HAP-1 (cell line): ENCODE data around the gene FGF6.
"Not testable (repeated sequence)": the region's sequence is repeated elsewhere in the genome, so short reads cannot be mapped to it uniquely, and the experiment has no call there.

ENCODE experiments used
- DNase-seq, 2 experiments: peaks; one replicate each; pipeline ENCODE4 v3.0.0-alpha.2; 2016 to 2020; ENCODE audit warnings: low spot score in 2 of 2
- H3K27me3 ChIP-seq: fragments of 250-450 bp; sonication (Bioruptor Pico); 2 replicates; pipeline ENCODE4 v1.5.1; 2020; ENCODE audit warnings: low read depth, mild to moderate bottlenecking, moderate library complexity
- H3K36me3 ChIP-seq: fragments of 250-450 bp; sonication (Bioruptor Pico); replicated peaks from 2 replicates; pipeline ENCODE4 v1.5.1; 2020; ENCODE audit warnings: mild to moderate bottlenecking
- H3K4me1 ChIP-seq: fragments of 250-450 bp; sonication (Bioruptor Pico); 2 replicates; pipeline ENCODE4 v1.5.1; 2020; ENCODE audit warnings: mild to moderate bottlenecking
- H3K4me3 ChIP-seq: fragments of 250-450 bp; sonication (Bioruptor Pico); 2 replicates; pipeline ENCODE4 v1.5.1; 2020; ENCODE audit warnings: mild to moderate bottlenecking, moderate library complexity
- H3K9me3 ChIP-seq: fragments of 250-450 bp; sonication (Bioruptor Pico); 2 replicates; pipeline ENCODE4 v1.5.1; 2020; ENCODE audit warnings: mild to moderate bottlenecking, moderate library complexity
- in situ Hi-C: fragments of 300-500 bp; cut with MboI; formaldehyde crosslinking; loops from 3 replicates; pipeline ENCODE4 v1.14.3; 2020; ENCODE audit warnings: low sequenced_read_pairs, inconsistent platforms, mixed read lengths

FGF6 gene

DNA sequence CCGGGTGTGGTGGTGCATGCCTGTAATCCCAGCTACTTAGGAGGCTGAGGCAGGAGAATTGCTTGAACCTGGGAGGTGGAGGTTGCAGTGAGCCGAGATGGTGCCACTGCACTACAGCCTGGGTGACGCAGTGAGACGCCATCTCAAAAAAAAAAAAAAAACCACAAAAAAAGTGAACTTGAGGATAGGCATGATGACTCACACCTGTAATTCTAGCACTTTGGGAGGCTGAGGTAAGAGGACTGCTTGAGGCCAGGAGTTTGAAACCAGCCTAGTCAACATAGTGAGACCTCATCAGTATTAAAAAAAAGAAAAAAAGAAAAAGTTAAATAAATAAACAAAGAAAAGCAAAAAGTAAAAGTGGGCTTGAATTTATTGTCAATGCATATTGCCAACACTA is 10.2 kb upstream of the FGF6 start:
- in situ Hi-C loops, H3K36me3 ChIP-seq, H3K4me3 ChIP-seq, DNase-seq, H3K27me3 ChIP-seq, H3K9me3 ChIP-seq, H3K4me1 ChIP-seq: not testable (repeated sequence)

DNA sequence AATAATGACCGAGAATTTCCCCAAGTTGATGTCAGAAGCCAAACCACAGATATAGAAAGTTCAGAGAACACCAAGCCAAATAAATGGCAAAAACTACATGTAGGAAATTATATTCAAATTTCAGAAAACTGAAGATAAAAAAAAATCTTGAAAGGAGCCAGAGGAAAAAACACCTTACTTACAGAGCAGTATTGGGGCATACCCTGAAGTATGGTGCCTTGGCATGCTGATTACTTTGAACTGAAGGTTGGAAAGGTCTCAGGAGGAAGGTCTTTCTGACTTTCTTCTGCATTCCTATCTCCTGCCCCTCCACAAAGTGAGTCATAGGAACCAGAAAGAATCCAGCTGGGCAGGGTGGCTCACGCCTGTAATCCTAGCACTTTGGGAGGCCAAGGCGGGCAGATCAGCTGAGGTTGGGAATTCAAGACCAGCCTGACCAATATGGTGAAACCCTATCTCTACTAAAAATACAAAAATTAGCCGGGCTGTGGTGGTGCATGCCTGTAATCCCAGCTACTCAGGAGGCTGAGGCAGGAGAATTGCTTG is 8.8 kb upstream of the FGF6 start:
- Histone ChIP-seq H3K27me3 (no peaks in the 10 kb centered on the region; the same call in 1 of the 2 replicates), H3K4me3 (no peak overlapping the region), H3K4me1 (no peaks in the 10 kb centered on the region), H3K36me3 (no peaks in the 10 kb centered on the region), H3K9me3 (no peaks in the 10 kb centered on the region)
- DNase-seq, result no peak
- in situ Hi-C loops, result no loop called here

DNA sequence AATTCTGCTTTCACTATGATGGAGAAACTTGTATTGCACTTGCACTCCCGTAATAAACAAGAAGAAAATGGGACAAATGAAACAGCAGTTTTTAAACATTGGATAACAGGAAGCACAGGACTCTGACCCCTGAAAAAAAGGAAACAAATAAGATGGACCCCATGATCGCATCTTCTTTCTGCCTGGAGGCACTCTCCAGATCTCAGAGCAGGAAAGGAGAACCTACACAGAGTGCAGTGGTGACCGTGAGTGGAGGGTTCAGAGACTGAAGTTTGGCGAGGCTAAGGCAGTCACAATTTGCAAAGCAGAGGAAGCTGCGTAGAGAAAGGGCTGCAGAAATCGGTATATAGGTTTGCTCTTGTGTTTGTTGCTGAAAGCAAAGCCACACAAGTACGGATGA is 6.1 kb upstream of the FGF6 start:
- in situ Hi-C loops, result no loop called here
- Histone ChIP-seq H3K9me3 (no peaks in the 10 kb centered on the region), H3K4me3 (no peak overlapping the region), H3K36me3 (no peaks in the 10 kb centered on the region), H3K4me1 (no peaks in the 10 kb centered on the region), H3K27me3 (no peaks in the 10 kb centered on the region)
- no peak for DNase-seq

DNA sequence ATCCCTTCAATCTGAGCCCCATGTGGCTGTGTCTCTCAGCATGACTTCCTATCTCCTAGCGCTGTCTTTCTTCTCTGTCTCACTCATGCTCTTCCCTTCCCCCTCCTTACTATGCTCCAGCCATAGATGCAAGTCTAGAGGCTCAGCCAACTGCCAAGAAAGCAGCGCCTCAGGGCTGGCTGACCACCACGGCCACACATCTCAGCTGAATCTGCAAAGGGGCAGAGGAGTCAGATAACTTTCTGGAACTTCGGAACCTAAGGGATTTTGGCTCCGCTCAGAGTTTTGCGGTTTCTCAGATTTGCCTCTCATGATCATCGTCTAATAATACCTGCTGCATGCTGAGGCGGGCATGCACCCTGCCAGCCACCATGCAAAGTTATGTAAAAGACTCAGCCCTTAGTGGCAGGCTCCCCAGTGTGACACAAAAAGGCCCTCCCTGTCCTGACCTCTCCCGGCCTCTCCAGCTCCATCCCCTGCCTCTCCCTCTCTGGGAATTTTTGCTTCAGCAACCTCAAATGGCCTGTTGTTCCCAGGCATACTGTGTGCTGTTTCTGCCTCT is 5.0 kb upstream of the FGF6 start:
- no peak for DNase-seq
- Histone ChIP-seq H3K4me1 (no peaks in the 10 kb centered on the region), H3K9me3 (no peaks in the 10 kb centered on the region), H3K4me3 (no peak overlapping the region), H3K36me3 (no peaks in the 10 kb centered on the region), H3K27me3 (no peaks in the 10 kb centered on the region)
- in situ Hi-C loops, result no loop called here

DNA sequence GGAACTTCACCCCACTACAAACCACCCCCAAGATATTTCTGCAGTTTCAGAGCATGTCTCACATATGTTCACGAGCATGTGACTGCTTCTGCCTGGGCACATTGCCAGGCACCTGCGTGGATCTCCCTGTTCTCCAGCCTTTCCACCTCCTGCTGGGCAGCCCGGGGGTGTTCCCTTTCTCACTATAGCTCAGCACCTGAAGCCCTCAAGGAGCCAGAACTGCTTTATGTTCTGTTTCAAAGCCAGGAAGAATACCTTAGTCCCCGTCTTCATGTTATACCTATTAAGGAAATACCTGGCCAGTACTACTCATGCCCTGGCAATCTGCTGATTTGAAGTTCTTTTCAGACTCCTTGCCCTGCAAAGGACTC is 4.2 kb upstream of the FGF6 start:
- in situ Hi-C loops, result no loop called here
- Histone ChIP-seq H3K27me3 (no peaks in the 10 kb centered on the region), H3K4me1 (no peaks in the 10 kb centered on the region), H3K4me3 (no peak overlapping the region), H3K36me3 (no peaks in the 10 kb centered on the region), H3K9me3 (no peaks in the 10 kb centered on the region)
- DNase-seq, result no peak

DNA sequence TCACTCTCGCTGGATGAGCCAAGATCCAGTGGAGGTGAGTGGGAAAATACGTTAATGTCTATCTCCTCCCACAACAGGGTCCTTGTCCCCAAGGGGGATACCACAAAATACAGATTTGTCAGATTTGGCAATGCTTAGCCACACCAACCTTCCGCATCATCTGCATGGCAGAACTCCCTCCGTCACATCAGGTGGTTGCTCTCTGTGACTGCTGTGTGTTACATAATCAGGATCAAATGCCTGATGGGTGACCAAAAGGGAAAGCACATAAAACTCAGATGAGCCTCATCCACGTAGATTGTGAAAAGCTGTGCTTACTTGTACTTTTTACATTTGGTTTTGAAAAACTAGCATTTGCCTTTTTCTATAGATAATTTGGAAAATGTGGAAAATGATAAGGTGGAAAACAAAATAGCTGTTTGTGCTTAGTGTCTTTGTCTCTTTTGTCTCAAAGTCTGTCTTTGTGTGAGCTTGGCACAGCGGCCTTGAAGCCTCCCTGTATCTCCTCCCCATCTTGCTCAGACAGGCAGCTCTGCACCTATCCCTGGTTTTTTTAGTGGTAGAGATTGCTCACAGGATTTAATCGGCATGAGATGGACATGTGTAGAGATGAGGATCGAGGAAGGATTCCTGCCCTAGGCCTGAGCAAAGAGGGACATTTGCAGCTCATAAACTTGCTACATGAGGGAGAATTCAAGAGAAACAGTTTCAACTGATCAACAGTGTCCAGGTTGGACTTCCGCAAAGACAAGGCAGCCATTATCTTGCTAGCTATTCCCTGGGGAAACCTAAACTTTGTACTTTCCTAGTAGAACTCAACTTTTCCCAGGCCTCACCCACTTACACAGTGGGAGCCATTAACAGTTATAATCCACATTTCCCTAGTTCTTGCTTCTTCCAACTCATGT is 3.6 kb upstream of the FGF6 start:
- no peaks in the 10 kb centered on the region for H3K4me1 ChIP-seq
- in situ Hi-C loops, result no loop called here
- no peaks in the 10 kb centered on the region for H3K27me3 ChIP-seq

DNA sequence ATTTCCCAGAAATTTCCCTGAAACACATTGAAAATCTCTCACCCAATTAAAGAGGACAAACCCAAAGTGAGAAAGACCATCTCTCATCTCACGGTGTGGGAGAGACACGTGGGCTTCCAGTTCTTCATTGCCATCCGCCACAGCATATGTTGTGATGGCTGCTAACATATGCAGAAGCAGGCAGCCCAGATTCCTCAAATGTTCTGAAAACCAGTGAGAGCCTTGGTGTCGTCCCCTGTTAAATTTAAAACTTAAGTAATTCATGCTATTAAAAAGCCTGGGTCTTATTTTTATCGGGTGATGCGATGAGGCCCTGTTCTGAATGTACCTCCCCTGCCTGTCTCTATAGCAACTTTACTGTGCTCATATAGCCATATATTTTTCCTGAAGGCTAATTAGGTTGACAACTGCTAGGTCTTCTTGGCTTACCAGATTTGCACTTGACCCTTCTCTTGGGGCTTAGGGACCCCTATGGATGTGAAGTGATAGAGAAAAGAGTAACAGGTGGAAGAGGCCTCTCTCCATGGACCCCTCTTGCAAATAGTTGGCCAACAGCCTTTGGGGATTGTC is 2.8 kb upstream of the FGF6 start:
- Histone ChIP-seq H3K4me3 (no peak overlapping the region), H3K9me3 (no peaks in the 10 kb centered on the region), H3K27me3 (no peaks in the 10 kb centered on the region), H3K4me1 (no peaks in the 10 kb centered on the region), H3K36me3 (no peaks in the 10 kb centered on the region)
- DNase-seq, result no peak
- in situ Hi-C loops, result no loop called here

More for the DNA sequence above, 3.6 kb upstream of the FGF6 start:
- no peaks in the 10 kb centered on the region for H3K9me3 ChIP-seq
- H3K36me3 ChIP-seq, result no peaks in the 10 kb centered on the region
- no peak for DNase-seq
- no peak overlapping the region for H3K4me3 ChIP-seq

DNA sequence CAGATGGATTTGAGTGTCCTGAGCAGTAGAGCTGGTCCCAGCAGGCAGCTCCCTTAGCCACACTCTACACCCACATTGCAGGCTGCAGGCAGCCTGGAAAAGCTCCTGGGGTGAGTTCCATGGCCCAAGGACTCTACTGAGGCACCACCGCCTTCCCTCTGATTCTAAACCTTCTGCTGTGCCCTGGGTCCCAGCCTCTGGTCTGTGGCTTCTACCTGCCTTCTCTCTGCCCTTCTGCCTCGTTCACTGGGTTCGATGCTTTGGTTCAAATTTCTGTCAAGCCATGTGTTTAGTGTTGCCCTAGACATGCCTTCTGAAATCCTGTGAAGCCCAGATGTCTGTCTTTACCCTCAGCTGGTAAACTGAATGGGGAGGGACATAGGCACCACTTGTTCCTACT is 1.5 kb upstream of the FGF6 start:
- H3K27me3 ChIP-seq, result no peaks in the 10 kb centered on the region

DNA sequence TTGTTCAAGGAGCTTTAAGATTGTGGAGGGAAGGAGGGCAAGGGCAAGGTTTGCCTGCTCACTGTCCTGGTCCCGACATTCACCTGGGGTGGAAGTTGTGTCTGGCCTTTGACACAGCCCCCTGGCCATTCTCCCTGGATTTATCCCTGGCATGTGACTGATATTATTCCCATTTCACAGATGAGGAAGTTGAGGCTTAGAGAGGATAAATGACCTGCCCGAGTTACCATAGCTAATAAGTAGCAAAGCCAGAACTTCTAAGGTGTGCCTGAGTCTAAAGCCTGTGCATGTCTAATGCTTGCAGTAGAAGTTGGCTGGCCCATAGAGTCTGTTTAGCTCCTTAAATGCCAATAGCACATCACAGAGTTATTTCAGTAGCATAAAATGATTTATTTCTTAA is 720 bp upstream of the FGF6 start:
- H3K9me3 ChIP-seq, result no peaks in the 10 kb centered on the region
- in situ Hi-C loops, result no loop called here
- H3K27me3 ChIP-seq, result no peaks in the 10 kb centered on the region
- no peak for DNase-seq
- no peaks in the 10 kb centered on the region for H3K36me3 ChIP-seq
- H3K4me1 ChIP-seq, result no peaks in the 10 kb centered on the region
- H3K4me3 ChIP-seq, result no peak overlapping the region

More for the DNA sequence above, 1.5 kb upstream of the FGF6 start:
- H3K9me3 ChIP-seq, result no peaks in the 10 kb centered on the region
- no peaks in the 10 kb centered on the region for H3K36me3 ChIP-seq
- in situ Hi-C loops, result no loop called here
- no peaks in the 10 kb centered on the region for H3K4me1 ChIP-seq
- DNase-seq, result no peak
- no peak overlapping the region for H3K4me3 ChIP-seq

DNA sequence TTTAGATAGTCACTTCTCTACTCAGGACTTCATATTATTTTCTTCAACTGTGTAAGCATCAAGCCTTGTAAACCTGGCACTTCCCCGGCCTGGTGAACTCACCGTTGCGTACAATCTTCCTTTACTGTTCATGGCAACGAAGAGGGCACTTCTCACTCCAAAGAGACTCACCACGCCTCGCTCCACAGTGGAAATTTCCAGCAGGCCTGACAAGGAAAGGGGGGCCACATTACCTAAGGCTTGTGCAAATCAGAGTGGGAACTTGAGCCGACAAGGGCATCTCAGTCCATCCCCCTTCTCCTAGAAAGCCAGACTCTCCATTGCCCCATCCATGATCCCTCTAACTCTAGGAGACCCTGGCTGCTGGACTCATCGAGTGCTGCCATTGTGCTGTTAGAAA is 1.6 kb downstream of the FGF6 start:
- DNase-seq, result no peak
- Histone ChIP-seq H3K27me3 (no peaks in the 10 kb centered on the region), H3K36me3 (no peaks in the 10 kb centered on the region), H3K4me1 (no peaks in the 10 kb centered on the region), H3K4me3 (no peak overlapping the region), H3K9me3 (no peaks in the 10 kb centered on the region)
- in situ Hi-C loops, result no loop called here

DNA sequence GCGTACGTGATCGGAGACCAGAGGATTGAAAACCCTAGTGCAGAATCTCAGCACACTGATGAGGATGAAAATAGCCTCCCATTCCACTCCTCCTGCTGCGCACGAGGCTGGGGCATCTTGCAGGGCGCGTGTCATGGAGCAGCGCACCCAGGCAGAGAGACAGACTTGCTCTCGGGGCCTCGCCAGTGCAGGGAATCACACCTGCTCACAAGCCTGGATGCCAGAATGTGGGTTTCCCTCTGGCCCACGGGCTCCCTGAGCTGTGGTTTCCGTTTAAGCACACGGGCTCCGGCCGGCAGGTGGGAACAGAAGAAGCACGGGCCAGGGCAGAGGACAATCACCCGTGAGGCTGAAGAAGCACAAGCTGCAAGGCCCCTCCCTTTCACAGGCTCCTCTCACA is 2.0 kb downstream of the FGF6 start:
- no peaks in the 10 kb centered on the region for H3K36me3 ChIP-seq
- no peak for DNase-seq
- H3K9me3 ChIP-seq, result no peaks in the 10 kb centered on the region
- no peaks in the 10 kb centered on the region for H3K27me3 ChIP-seq
- H3K4me1 ChIP-seq, result no peaks in the 10 kb centered on the region
- in situ Hi-C loops, result no loop called here
- no peak overlapping the region for H3K4me3 ChIP-seq

DNA sequence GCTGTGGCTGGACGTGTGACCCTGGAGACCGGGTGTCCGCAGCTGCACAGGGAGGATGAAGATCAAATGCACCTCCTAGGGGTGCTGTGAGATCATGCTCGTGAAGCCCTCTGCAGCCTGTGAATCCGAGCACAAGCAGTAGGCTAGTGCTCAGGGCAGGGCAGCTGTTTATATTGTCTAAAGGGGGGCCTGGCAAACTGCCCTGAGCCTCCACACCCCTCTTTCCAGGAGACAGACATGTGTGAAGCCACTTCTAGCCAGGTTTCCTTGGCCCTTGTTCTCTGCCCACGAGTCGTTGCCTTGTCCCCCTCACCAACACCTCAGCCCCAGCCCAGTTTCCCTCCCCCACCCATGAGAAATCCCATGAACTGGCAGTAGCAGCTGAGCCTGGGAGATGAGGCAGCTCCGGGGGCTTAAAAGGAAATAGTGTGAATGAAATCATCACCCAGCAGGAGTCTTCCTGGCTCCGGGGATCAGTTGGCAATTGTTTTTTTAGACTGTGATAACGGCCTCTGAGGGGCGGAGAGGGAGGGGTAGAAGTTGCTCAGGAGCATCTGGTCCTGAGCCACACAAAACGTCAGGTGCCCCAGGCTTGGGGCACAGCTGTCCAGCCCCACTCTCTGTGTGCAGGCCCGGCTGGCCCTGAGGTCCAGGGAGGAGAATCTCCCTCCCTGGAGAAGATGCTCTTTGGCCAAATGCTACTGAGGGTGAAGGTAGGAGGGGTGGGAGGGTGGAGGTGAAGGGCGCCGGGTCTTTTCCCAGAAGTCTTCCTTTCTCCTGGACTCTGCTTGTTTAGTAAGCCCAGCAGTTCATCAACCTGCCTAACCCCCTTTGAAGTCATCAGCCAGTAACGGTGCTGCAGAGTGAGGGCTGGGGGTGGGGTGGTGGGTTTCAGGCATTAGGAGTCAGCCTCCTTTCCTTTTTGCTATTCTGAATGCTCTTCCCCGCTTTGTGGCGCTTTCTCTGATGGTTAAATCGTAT is 4.0 kb downstream of the FGF6 start:
- no peaks in the 10 kb centered on the region for H3K36me3 ChIP-seq
- no peaks in the 10 kb centered on the region; the same call in 1 of the 2 replicates for H3K27me3 ChIP-seq
- H3K9me3 ChIP-seq, result no peaks in the 10 kb centered on the region
- in situ Hi-C loops, result no loop called here
- no peak overlapping the region for H3K4me3 ChIP-seq
- no peak for DNase-seq
- H3K4me1 ChIP-seq, result no peaks in the 10 kb centered on the region

DNA sequence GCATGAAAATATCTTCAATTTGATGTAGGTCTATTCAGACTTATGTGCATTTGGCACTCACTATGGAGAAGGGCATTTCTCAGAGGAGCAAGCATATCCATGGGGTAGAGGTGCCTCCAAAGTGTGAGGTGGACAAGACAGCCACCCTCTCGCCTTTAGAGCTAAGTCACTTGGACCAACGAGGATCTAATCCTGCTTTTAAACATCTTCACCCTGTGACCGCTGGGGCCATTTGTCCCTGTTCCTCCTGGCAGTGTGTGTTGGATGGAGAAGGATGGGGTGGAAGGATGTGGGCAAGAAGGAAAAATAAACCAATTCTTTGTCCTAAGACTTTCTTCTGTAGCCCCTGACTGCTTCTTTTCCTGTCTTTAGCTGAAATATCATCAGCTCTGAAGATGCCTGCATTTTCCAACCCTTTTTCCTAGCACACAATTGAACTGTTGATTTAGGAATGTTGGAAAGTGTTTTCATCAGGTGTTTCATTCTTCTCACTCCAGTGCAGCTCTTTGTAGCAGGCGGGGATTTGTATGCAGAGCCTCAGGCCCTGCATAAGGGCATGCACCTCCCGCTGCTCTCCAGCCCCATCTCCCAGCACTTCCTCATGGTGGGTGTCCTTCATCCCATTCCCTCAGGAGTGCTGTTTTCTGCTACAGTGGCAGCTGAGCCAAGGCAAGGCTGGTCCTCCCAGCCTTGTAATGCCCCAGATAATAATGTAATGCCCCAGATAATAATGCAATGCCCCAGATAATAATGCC is 5.3 kb downstream of the FGF6 start:
- H3K36me3 ChIP-seq, result no peaks in the 10 kb centered on the region
- no peak for DNase-seq
- H3K4me1 ChIP-seq, result no peaks in the 10 kb centered on the region
- H3K4me3 ChIP-seq, result no peak overlapping the region
- in situ Hi-C loops, result no loop called here
- H3K27me3 ChIP-seq, result no peaks in the 10 kb centered on the region; the same call in 1 of the 2 replicates
- no peaks in the 10 kb centered on the region for H3K9me3 ChIP-seq
